H9 (cell line): ENCODE results near the gene OVAAL. TPM values are rescaled to one million over a fixed set of nuclear protein-coding genes. Genes with fewer than 3 reads are reported as not detected.

Experiments
- DNase-seq: peaks from one replicate; pipeline ENCODE4 v3.0.0-alpha.2; 2017
- H2AFZ ChIP-seq: one replicate; pipeline ENCODE4 v1.6.1; 2013; ENCODE audit warnings: mild to moderate bottlenecking, low read length, control low read depth, moderate library complexity
- H2AK5ac ChIP-seq: 2 replicates; pipeline ENCODE4 v1.6.1; 2013; ENCODE audit warnings: low read length, control low read depth, mixed read lengths; ENCODE audit not compliant: insufficient read length
- H2BK120ac ChIP-seq: one replicate; pipeline ENCODE4 v1.6.1; 2013; ENCODE audit warnings: low read depth, mild to moderate bottlenecking, low read length, control low read depth, inconsistent platforms; ENCODE audit not compliant: poor library complexity, severe bottlenecking
- H2BK12ac ChIP-seq: 2 replicates; pipeline ENCODE4 v1.6.1; 2013; ENCODE audit warnings: low read length, control low read depth, mixed read lengths, low read depth; ENCODE audit not compliant: insufficient read length
- H2BK15ac ChIP-seq: 2 replicates; pipeline ENCODE4 v1.6.1; 2013; ENCODE audit warnings: low read depth, low read length, control low read depth
- H2BK20ac ChIP-seq: one replicate; pipeline ENCODE4 v1.6.1; 2013; ENCODE audit warnings: low read depth, mild to moderate bottlenecking, low read length, control low read depth, inconsistent platforms; ENCODE audit not compliant: poor library complexity, severe bottlenecking
- H2BK5ac ChIP-seq: 2 replicates; pipeline ENCODE4 v1.6.1; 2013; ENCODE audit warnings: low read length, control low read depth, mixed read lengths; ENCODE audit not compliant: insufficient read length
- H3K14ac ChIP-seq: 2 replicates; pipeline ENCODE4 v1.6.1; 2013; ENCODE audit warnings: low read length, control low read depth; ENCODE audit not compliant: insufficient read depth
- H3K18ac ChIP-seq: 2 replicates; pipeline ENCODE4 v1.6.1; 2013; ENCODE audit warnings: low read depth, mild to moderate bottlenecking, mixed read lengths, low read length, control low read depth; ENCODE audit not compliant: insufficient read length
- H3K23ac ChIP-seq: 2 replicates; pipeline ENCODE4 v1.6.1; 2013; ENCODE audit warnings: low read length, control low read depth, mixed read lengths, low read depth; ENCODE audit not compliant: insufficient read length
- H3K23me2 ChIP-seq: 2 replicates; pipeline ENCODE4 v1.6.1; 2013; ENCODE audit warnings: low read depth, mild to moderate bottlenecking, mixed read lengths, low read length, control low read depth; ENCODE audit not compliant: insufficient read length, poor library complexity, severe bottlenecking
- H3K27ac ChIP-seq: 2 replicates; pipeline ENCODE4 v1.5.1; 2013; ENCODE audit warnings: low read length, control low read depth, mixed read lengths, low read depth; ENCODE audit not compliant: insufficient read length
- H3K27me3 ChIP-seq: 2 replicates; pipeline ENCODE4 v1.6.1; 2013; ENCODE audit warnings: low read length, control low read depth, inconsistent platforms; ENCODE audit not compliant: insufficient read depth
- H3K4ac ChIP-seq: 2 replicates; pipeline ENCODE4 v1.6.1; 2013; ENCODE audit warnings: low read depth, mild to moderate bottlenecking, control low read depth, inconsistent platforms, low read length, moderate library complexity
- H3K4me1 ChIP-seq: 2 replicates; pipeline ENCODE4 v1.6.1; 2013; ENCODE audit warnings: low read length, control low read depth, inconsistent platforms; ENCODE audit not compliant: insufficient read depth
- H3K4me2 ChIP-seq: 2 replicates; pipeline ENCODE4 v1.6.1; 2013; ENCODE audit warnings: low read length, control low read depth, mixed read lengths; ENCODE audit not compliant: insufficient read length, insufficient read depth
- H3K56ac ChIP-seq: 2 replicates; pipeline ENCODE4 v1.6.1; 2013; ENCODE audit warnings: low read depth, mild to moderate bottlenecking, mixed read lengths, low read length, control low read depth; ENCODE audit not compliant: insufficient read length
- H3K79me1 ChIP-seq: 2 replicates; pipeline ENCODE4 v1.6.1; 2013; ENCODE audit warnings: low read depth, mild to moderate bottlenecking, moderate library complexity, low read length, control low read depth, inconsistent platforms; ENCODE audit not compliant: insufficient read depth, poor library complexity, severe bottlenecking
- H3K79me2 ChIP-seq: 2 replicates; pipeline ENCODE4 v1.6.1; 2013; ENCODE audit warnings: low read length, control low read depth, inconsistent platforms; ENCODE audit not compliant: insufficient read depth
- H3K9ac ChIP-seq: 2 replicates; pipeline ENCODE4 v1.6.1; 2013; ENCODE audit warnings: low read length, control low read depth, mixed read lengths; ENCODE audit not compliant: insufficient read length; ENCODE audit errors: extremely low read depth
- H3K9me3 ChIP-seq: one replicate; pipeline ENCODE4 v1.6.1; 2013; ENCODE audit warnings: low read depth, low read length, inconsistent platforms; ENCODE audit not compliant: control insufficient read depth
- H3T11ph ChIP-seq: one replicate; pipeline ENCODE4 v1.6.1; 2013; ENCODE audit warnings: mild to moderate bottlenecking, low read length, control low read depth, inconsistent platforms
- H4K20me1 ChIP-seq: one replicate; pipeline ENCODE4 v1.6.1; 2013; ENCODE audit not compliant: control insufficient read depth, insufficient read length, insufficient read depth
- H4K5ac ChIP-seq: 2 replicates; pipeline ENCODE4 v1.6.1; 2013; ENCODE audit warnings: low read depth, mild to moderate bottlenecking, mixed read lengths, low read length, control low read depth; ENCODE audit not compliant: insufficient read length
- H4K8ac ChIP-seq: replicated peaks from 2 replicates; pipeline ENCODE4 v1.6.1; 2013; ENCODE audit warnings: low read length, control low read depth, mixed read lengths, low read depth; ENCODE audit not compliant: insufficient read length
- H4K91ac ChIP-seq: 2 replicates; pipeline ENCODE4 v1.6.1; 2013; ENCODE audit warnings: low read depth, mild to moderate bottlenecking, moderate library complexity, mixed read lengths, low read length, control low read depth; ENCODE audit not compliant: insufficient read length
- H3K27ac Mint-ChIP-seq, 3 experiments: 2 replicates in 2 of 3; 3 replicates in 1 of 3; pipeline ENCODE4 v1.8.0; 2020 to 2021; ENCODE audit warnings: mixed read lengths in 3 of 3, mild to moderate bottlenecking in 1 of 3, moderate library complexity in 1 of 3
- H3K27me3 Mint-ChIP-seq: 2 replicates; pipeline ENCODE4 v1.8.0; 2021; ENCODE audit warnings: low read depth, mild to moderate bottlenecking, moderate library complexity, mixed read lengths
- H3K36me3 Mint-ChIP-seq, 3 experiments: 2 replicates in 2 of 3; 3 replicates in 1 of 3; pipeline ENCODE4 v1.8.0; 2020 to 2021; ENCODE audit warnings: low read depth in 3 of 3, mixed read lengths in 3 of 3; ENCODE audit not compliant: insufficient read depth in 1 of 3
- H3K4me1 Mint-ChIP-seq, 2 experiments: 2 replicates each; pipeline ENCODE4 v1.8.0; 2020; ENCODE audit warnings: mixed read lengths in 2 of 2
- H3K4me3 Mint-ChIP-seq, 2 experiments: 2 replicates in 1 of 2; 3 replicates in 1 of 2; pipeline ENCODE4 v1.8.0; 2020 to 2021; ENCODE audit warnings: mild to moderate bottlenecking in 2 of 2, mixed read lengths in 2 of 2, moderate library complexity in 1 of 2
- H3K9me3 Mint-ChIP-seq, 2 experiments: 2 replicates in 1 of 2; 3 replicates in 1 of 2; pipeline ENCODE4 v1.8.0; 2020; ENCODE audit warnings: mild to moderate bottlenecking in 2 of 2, mixed read lengths in 2 of 2, moderate library complexity in 1 of 2
- WGBS: extraction: QIAGEN DNeasy Blood & Tissue Kit; methylation state at CpG from one replicate; pipeline ENCODE4 v1.1.7; 2013; ENCODE audit warnings: missing lambda C conversion rate, low lambda C conversion rate, mixed read lengths; ENCODE audit not compliant: insufficient read length; ENCODE audit errors: extremely low coverage; 5-methylcytosine and 5-hydroxymethylcytosine counted together
- total RNA-seq: library from RNA; stranded (reverse); gene quantifications from 2 replicates; pipeline ENCODE4 v1.2.1, GENCODE V29; 2021
- TF ChIP-seq, protein P1 (sequence below): fragments of 200-600 bp; sonication (generic); conservative IDR thresholded peaks from 3 replicates; pipeline ENCODE4 v1.8.0; 2021; ENCODE audit warnings: antibody characterized with exemption, mild to moderate bottlenecking

The OVAAL gene
- total RNA-seq, 1 experiment from 2014 or later = not detected

DNA sequence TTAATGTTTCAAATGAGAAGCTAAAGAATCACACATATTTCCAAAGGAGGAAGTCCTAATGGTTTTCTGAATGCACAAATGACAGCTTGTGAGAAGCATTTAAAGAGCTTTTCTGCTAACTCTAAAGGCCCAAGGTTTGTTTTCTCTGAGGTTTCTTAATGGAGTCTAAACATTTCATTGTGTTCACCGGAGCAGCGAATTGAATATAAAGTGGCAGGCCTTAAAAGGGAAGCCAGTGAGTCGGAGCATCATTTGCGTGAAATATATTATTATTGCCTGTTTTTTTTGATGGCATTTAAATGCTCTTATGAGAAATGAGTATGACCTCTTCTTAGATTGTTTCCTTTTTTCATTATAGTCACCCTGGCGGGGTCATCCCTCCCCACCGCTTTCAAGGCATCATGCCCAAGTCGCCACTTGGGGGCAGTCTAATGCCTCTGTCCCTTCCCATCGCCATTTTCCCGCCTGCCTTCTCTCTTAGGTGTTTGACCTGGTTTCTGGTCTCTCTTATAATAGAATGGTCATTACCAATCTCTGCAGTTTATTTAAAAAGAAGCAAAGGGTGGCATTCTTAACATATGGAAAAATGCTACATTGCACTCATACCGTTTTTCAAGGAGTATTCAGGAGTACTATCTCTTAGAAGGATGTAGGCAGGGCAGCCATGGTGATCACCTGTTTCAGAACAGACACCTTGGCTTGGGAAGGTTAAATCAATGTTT, 25.3 kb upstream of the OVAAL start:
- no peak overlapping the region for H2BK5ac ChIP-seq
- no peak overlapping the region for H3K4me3 Mint-ChIP-seq
- no peak overlapping the region for H3K4ac ChIP-seq
- H2BK20ac ChIP-seq = no peak overlapping the region
- peak; percentile 74 for DNase-seq
- H3K4me1 Mint-ChIP-seq = peaks cover 8 to 9% of the 10 kb centered on the region in 2 experiments; a peak in 3 of 4 replicates
- no peaks in the 10 kb centered on the region for H4K20me1 ChIP-seq
- no peak overlapping the region for H3K9ac ChIP-seq
- H3T11ph ChIP-seq = no peak overlapping the region
- H3K27ac Mint-ChIP-seq = no peak overlapping the region
- H2BK120ac ChIP-seq = no peak overlapping the region
- no peak overlapping the region for H2AK5ac ChIP-seq
- H3K4me1 ChIP-seq = no peaks in the 10 kb centered on the region
- no peak overlapping the region for H3K56ac ChIP-seq
- H4K8ac ChIP-seq = no peak overlapping the region
- no peak overlapping the region for H3K23ac ChIP-seq
- H3K4me2 ChIP-seq = no peak overlapping the region
- no peaks in the 10 kb centered on the region for H3K23me2 ChIP-seq
- peak overlapping the region; percentile 65 for H2AFZ ChIP-seq
- no peaks in the 10 kb centered on the region for H3K79me1 ChIP-seq
- TF ChIP-seq, protein P1, sequence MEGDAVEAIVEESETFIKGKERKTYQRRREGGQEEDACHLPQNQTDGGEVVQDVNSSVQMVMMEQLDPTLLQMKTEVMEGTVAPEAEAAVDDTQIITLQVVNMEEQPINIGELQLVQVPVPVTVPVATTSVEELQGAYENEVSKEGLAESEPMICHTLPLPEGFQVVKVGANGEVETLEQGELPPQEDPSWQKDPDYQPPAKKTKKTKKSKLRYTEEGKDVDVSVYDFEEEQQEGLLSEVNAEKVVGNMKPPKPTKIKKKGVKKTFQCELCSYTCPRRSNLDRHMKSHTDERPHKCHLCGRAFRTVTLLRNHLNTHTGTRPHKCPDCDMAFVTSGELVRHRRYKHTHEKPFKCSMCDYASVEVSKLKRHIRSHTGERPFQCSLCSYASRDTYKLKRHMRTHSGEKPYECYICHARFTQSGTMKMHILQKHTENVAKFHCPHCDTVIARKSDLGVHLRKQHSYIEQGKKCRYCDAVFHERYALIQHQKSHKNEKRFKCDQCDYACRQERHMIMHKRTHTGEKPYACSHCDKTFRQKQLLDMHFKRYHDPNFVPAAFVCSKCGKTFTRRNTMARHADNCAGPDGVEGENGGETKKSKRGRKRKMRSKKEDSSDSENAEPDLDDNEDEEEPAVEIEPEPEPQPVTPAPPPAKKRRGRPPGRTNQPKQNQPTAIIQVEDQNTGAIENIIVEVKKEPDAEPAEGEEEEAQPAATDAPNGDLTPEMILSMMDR = peak; percentile 97
- WGBS = no CpG with 5 or more reads among the region's 10 CpGs
- H3K9me3 ChIP-seq = no peaks in the 10 kb centered on the region
- H2BK15ac ChIP-seq = no peak overlapping the region
- no peak overlapping the region for H3K18ac ChIP-seq
- H3K27ac ChIP-seq = no peak overlapping the region
- no peaks in the 10 kb centered on the region for H3K36me3 Mint-ChIP-seq
- no peak overlapping the region for H3K14ac ChIP-seq
- H3K9me3 Mint-ChIP-seq = no peaks in the 10 kb centered on the region
- H4K5ac ChIP-seq = no peak overlapping the region
- no peaks in the 10 kb centered on the region for H3K27me3 ChIP-seq
- H3K79me2 ChIP-seq = no peaks in the 10 kb centered on the region
- no peak overlapping the region for H4K91ac ChIP-seq
- no peak overlapping the region for H2BK12ac ChIP-seq
- no peaks in the 10 kb centered on the region for H3K27me3 Mint-ChIP-seq
